Central memory CD4-positive, alpha-beta T cell (primary cell): ENCODE measurements around the gene FBXO42.

Source experiments
- DNase-seq: peaks from one replicate; pipeline ENCODE4 v3.0.0; 2022

Gene FBXO42

DNA sequence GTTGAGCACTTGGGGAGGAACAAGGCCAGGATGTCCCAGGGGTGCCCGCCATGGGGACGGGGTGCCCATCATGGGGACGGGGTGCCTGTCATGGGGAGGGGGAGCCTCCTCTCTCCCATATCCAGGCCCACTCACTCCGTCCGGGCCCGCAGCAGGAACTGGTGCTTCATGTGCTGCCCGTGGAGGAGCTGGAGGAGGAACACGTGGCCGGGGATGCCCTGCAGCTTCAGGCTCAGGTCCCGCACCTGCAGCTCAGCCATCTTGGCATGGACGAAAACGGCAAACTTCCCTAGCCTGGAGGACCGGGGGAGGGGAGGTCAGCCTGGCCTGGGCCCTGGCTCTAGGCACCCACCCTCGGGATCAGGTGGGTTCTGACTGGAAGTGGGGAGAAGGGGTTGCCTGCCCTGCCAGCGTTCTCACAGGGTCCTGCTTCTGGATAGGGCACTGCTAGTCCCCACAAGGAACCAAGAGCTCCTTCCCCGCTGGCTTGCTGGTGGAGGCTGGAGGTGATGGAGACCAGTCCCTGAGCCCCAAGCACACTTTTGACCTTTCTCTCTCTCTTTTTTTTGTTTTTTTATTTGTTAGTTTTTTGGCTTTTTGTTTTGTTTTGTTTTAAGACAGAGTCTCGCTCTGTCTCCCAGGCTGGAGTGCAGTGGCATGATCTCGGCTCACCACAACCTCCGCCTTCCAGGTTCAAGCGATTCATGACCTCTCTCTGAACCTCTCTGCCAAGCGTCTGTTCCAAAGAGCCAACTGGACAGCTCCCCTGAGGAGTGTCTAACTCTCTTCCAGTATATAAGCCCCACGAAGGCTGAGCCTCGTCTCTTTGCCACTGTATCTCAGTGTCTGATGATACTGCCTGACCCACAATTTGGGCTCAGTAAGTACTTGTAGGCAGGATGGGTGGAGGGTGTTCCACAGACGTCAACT lies 149.7 kb downstream of the FBXO42 start:
- no peak for DNase-seq

DNA sequence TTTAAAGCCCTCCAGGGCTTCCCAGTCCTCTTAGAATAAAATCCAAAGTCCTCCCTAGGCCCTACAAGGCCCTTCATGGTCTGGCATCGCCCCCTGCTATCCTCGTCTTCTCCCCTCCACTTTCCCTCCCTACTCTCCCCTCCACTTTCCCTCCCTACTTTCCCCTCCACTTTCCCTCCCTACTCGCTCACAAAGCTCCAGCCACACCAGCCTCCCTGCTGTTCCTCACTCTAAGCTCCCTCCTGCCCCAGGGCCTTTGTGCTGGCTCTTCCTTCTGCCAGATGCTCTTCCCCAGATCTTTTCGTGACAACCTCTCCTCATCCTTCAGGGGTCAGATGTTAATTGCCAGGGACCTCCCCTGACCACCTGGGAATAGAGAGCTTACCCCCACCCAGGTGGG lies 152.6 kb downstream of the FBXO42 start:
- DNase-seq, result no peak

DNA sequence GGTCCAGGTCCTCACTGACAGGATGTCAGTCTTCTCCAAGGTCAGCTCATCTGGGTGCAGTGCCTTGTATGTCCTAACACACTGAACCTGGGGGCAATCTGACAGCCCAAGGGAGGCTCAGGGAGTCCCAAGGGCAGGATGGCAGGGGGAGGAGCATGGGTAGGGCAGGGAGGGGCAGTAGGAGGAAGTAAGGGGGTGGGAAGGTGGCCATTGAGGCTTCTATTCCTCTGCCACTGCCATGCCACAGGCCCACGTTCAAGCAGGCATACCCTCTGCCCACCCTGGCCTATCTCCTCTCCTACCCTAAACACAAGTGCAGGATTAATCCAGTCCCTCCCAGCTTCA lies 153.2 kb downstream of the FBXO42 start:
- no peak for DNase-seq

- DNase-seq, result no peak
These were observed 153.7 kb downstream of the FBXO42 start for GRCh38 chr1:16198444-16199156.

DNA sequence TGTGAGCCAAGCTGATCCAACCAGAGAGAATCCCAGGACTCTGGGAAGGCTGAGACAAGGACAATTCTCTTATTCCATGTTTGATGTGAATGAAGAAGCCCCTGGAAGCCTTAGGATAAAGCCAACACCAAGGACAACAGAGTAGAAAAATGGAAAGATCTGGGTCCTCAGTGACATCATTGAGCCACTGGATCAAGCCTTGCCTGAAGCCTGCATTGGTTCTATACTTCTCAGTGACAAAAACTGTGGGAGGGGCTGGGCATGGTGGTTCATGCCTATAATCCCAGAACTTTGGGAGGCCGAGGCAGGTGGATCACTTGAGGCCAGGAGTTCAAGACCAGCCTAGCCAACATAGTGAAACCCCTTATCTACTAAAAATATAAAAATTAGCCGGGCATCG lies 155.4 kb downstream of the FBXO42 start:
- DNase-seq, result no peak
